ENCODE measurements around the gene PRPF38A.

PRPF38A gene

DNA sequence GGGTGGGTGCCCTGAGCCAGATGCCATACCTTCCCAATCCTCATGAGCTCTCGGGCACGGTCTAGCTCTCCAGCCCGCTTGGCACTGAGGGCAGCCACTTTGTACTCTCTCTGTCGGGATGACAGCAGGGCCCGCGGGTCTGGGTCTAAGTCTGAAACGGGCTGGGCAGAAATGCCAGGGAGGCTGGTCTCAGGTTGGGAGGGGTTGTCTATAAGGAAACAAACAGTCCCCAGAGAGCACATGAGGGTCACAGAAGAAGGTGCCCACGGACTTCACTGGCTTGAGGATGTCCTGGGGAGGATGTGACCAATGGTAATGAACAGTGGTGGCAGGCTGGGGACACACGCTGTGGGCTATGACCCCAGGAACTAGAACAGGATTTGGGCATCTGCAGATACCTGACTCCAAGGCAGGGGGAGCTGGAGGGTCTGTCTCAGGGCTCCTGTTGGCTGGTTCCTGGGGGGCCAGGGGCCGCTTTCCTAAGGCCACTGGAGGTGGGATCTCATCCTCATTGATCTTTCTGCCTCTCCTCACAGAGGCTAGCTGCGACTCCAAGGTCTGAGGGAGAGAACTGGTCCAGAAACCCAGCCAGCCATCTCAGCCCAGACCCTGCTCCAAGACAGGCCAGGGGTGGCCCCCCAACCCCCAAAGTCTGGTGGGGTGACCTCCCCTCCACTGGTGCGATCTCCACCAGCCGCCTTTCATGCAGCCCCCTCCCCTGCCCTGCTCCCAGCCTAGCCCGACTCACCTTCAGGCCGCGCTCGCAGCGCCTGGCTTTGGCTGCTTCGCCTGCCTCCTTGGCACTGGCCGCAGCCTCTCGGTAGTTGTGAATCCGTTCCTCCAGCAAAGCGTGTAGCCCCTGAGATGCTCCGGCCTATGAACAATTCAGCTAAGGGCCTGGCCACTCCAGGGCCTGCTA, 44.5 kb upstream of the PRPF38A start:
- H3K4me3 ChIP-seq (replicated peaks; ENCODE audit: low read depth, low read length) = no peak overlapping the region
- TF ChIP-seq, protein P1, sequence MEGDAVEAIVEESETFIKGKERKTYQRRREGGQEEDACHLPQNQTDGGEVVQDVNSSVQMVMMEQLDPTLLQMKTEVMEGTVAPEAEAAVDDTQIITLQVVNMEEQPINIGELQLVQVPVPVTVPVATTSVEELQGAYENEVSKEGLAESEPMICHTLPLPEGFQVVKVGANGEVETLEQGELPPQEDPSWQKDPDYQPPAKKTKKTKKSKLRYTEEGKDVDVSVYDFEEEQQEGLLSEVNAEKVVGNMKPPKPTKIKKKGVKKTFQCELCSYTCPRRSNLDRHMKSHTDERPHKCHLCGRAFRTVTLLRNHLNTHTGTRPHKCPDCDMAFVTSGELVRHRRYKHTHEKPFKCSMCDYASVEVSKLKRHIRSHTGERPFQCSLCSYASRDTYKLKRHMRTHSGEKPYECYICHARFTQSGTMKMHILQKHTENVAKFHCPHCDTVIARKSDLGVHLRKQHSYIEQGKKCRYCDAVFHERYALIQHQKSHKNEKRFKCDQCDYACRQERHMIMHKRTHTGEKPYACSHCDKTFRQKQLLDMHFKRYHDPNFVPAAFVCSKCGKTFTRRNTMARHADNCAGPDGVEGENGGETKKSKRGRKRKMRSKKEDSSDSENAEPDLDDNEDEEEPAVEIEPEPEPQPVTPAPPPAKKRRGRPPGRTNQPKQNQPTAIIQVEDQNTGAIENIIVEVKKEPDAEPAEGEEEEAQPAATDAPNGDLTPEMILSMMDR (IDR thresholded peaks at IDR 0.05; ENCODE audit: low read length, missing control alignments) = no peak

DNA sequence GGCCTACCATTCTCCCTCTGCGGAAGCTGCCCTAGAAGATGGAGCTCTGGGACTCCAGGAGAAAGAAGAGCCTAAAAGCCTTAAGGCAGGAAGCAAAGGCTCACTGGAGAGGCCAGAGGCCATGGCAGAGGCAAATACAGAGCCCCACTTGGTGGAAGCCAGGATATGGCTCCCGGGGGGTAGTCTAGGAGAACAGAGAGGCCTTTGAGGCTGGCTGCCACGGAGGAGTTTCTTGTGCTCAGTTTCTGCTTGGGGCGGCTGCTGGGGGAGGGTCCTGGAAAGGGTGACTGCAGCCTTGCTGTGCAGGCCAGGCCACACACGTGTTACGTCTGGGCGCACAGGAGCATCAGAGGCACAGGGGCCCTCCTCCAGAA, 43.8 kb upstream of the PRPF38A start:
- no peak overlapping the region for H3K4me3 ChIP-seq (replicated peaks; ENCODE audit: low read depth, low read length)
- no peak for DNase-seq (ENCODE audit: low read depth)
- TF ChIP-seq, protein P1 (IDR thresholded peaks at IDR 0.05; ENCODE audit: low read length, missing control alignments) = no peak

More for the DNA sequence above, 44.5 kb upstream of the PRPF38A start:
- no peak for DNase-seq (ENCODE audit: low read depth)

DNA sequence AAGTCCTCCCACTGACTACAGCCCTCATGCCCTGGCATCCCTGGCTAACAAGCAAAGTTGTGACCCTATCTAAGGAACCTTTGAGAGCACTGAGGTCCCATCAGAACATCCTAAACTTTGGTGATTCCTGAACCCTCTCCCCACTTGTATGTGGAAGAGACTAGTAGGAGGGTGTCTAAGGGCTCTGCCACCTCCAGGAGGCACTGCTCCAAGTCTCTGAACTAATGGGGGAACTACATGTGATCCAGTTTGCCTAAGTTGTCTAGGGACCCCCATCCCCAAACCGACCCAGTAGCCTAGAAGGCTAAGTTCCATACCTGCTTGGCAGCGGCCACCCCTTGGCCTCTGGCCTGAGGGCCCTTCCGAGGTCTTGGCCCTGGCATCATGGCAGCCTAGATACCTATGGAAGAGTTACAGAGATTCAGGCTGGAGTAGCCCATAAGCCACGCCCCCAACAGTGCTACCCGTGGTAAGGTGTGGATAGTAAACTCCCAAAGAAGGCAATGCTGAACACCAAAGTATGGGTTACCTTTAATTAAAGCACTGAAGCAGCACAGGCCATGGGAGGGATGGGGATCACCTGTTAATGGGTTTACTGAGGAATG, 40.1 kb upstream of the PRPF38A start:
- peak overlapping the region; percentile 93 for H3K4me3 ChIP-seq (replicated peaks; ENCODE audit: low read depth, low read length)
- TF ChIP-seq, protein P1 (IDR thresholded peaks at IDR 0.05; ENCODE audit: low read length, missing control alignments) = no peak
- DNase-seq (ENCODE audit: low read depth) = no peak

DNA sequence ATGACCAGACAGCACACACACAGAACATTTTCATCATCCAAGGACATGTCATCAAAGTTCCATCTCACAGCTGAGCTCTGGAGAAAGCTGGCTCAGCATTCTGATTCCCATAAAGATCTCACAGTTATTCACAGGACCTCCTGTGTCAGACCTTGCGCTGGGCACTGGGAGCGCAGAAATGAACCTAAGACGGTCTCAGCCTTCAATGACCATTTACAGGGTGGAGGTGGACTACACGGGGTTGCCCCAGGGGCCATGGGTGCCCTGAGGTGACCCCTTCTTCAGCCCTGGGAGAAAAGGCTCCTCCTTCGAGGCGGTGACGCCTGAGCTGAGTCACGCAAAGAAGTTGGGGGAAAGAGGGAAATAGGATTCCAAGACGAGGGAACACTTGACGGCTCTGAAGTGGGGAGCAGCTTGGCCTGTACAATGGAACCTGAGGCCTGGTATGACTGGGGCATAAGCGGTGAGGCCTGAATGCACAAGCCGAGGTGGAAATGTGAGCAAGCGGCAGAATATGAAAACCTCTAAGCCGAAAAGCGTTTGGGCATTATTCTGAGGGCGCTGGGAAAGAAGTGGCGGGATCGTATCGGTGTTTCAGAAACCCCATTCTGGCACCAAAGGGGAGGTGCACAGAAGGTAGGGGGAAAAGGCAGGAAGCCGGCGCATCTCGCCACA, 39.2 kb upstream of the PRPF38A start:
- peak overlapping the region; percentile 93 for H3K4me3 ChIP-seq (replicated peaks; ENCODE audit: low read depth, low read length)
- TF ChIP-seq, protein P1 (IDR thresholded peaks at IDR 0.05; ENCODE audit: low read length, missing control alignments) = no peak
- peak; percentile 60 for DNase-seq (ENCODE audit: low read depth)

DNA sequence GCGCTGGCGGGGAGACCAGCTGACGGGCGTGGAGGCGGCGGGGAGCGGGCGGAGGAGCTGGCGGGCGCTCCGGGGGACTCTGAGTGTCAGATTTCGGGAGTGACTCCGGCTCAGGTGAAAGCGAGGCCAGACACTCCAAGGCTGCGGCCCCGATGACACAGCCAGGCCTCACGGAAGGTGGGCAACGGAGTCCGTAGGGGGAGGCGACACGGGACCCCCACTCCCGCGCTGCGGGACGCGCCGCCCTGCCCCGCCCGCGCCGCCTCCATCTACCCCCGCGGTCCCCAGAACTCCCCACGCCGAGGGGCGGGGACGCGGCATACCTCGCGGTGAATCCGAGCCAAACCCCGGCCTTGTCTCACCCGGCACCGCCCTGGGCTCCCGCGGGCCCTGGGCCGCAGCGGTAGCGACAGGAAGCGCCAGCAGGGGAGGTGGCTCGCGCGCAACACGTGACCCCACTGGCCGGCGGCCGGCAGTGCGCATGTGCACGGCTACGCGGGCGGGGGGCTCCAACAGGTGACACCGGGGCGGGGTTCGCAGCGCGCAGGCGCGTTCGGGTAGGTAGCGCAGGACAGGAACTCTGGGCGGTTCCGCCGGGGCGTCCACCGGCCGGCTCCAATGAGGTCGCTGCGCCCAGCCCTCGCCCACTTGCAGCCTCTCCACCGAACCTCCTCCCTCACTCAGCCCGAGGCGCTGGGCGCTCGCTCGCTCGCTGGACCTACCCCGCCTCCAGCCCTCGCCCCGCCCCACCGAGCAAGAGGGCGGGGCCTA, 38.5 kb upstream of the PRPF38A start, which contains the start of gene CC2D1B:
Gene CC2D1B (minus strand): TSS at position 460 of the 771 bp plus-strand sequence. CDS start 1,585 bp downstream, outside the sequence.
- peak; percentile 98 for DNase-seq (ENCODE audit: low read depth)
- peak within 1 kb of the TSS; percentile 93 for H3K4me3 ChIP-seq (replicated peaks; ENCODE audit: low read depth, low read length)
- TF ChIP-seq, protein P1 (IDR thresholded peaks at IDR 0.05; ENCODE audit: low read length, missing control alignments) = no peak

DNA sequence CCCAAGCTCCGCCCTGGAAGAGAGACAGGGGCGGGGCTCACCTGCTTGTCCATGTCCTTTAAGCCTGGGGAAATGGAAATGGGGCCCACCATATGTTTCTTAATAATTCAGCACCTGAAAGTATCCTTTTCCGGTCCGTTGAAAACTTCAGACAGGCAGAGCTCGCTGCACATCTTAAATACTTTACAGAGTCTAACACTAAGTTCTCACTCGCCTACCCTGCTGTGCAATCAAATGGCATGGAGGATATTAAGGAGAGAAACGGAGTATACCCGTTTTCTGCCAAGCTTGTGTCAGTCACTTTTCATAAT, 37.9 kb upstream of the PRPF38A start:
- TF ChIP-seq, protein P1 (IDR thresholded peaks at IDR 0.05; ENCODE audit: low read length, missing control alignments) = no peak
- peak overlapping the region; percentile 93 for H3K4me3 ChIP-seq (replicated peaks; ENCODE audit: low read depth, low read length)
- DNase-seq (ENCODE audit: low read depth) = no peak

All from fibroblast of pulmonary artery (primary cell).